ENCODE data around the gene MAN1B1. TPM values are rescaled to one million over a fixed set of nuclear protein-coding genes. Genes with fewer than 3 reads are reported as not detected.

Gene MAN1B1
- total RNA-seq, 1 experiment from 2014 or later: 57.2 TPM

- no peaks in the 10 kb centered on the region for H3K4me1 ChIP-seq (ENCODE audit: control insufficient read depth, insufficient read depth, low read length)
- POLR2A ChIA-PET: interaction anchor here (0.6 kb wide), 1 partner anchor 9 kb away, joined by 6 read pairs; no protein-coding TSS in a partner anchor
- in situ Hi-C loops (cut with HindIII; ENCODE audit: low pct_unique_long_range_greater_than_20kb, low sequenced_read_pairs) (no loop called here), intact Hi-C loops (cut with micrococcal nuclease; ENCODE audit: unreplicated experiment) (no loop called here)
- no peaks in the 10 kb centered on the region for H3K36me3 ChIP-seq (ENCODE audit: control insufficient read depth, insufficient read depth, low read length)
- no peak overlapping the region for H3K27ac ChIP-seq (ENCODE audit: low read length)
- BruUV-seq (replicated peaks): no TSS peak
- CTCF ChIA-PET: interaction anchor here (0.6 kb wide), 1 partner anchor 18 kb away, joined by 4 read pairs; no protein-coding TSS in a partner anchor
- H3K4me3 ChIP-seq (ENCODE audit: low read depth in 2 of 2, low read length in 2 of 2): no peak overlapping the region
- H3K9me3 ChIP-seq (ENCODE audit: control insufficient read depth, insufficient read depth, low read depth, low read length): no peaks in the 10 kb centered on the region
- ATAC-seq (no peak), DNase-seq (ENCODE audit: low read depth, low spot score) (no peak)
- TF ChIP-seq CTCF (IDR thresholded peaks at IDR 0.05) (no peak), POLR2AphosphoS5 (IDR thresholded peaks at IDR 0.05; ENCODE audit: low read depth, low read length) (no peak), REST (IDR thresholded peaks at IDR 0.05; ENCODE audit: insufficient read depth in 1 of 2, low read depth in 2 of 2, low read length in 1 of 2) (no peak), TCF7L2 (IDR thresholded peaks at IDR 0.05; ENCODE audit: low read depth, low read length) (no peak), SIN3A (IDR thresholded peaks at IDR 0.05; ENCODE audit: borderline replicate concordance, insufficient read depth, low read depth, low read length) (no peak)
- no peaks in the 10 kb centered on the region for H3K27me3 ChIP-seq (ENCODE audit: control insufficient read depth, insufficient read depth, low read length)
These were observed 53.6 kb downstream of the MAN1B1 start for GRCh38 chr9:137140151-137141012.

DNA sequence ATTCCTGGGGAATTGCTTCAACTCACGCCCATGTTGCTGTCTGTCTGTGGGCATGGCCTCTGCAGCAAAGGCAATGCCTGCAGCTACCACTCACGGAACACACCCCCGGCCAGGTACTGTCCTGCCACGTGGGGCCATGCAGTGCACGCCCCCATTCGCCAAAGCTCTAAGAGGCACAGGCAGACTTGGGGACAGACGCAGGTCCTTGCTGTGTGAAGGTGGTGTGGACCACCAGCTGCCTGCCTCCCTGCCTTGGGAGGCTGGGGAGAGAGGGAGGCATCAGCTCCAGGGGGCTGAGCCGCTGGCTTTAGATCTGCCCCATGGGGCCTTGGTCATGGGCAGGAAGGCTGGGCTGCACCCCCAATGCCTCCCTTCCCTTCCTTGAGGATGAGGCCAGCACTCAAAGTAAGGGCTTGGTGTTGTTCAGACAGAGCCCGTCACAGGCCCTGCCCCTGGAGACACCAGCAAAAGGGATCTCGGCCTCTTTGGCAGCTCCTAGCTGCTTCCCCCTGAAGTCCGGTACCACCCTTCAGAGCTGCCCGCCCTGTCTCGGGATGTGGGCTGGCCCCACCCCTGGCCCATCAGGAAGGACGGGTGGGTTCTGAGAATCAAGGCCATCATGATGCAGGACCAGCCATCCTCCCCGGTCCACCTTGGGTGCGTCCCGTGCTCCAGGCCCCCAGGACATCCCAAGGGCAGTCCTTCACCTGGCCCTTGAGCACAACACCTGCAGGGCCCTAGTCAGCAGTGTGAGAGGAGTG is 54.4 kb downstream of the MAN1B1 start:
- CTCF ChIA-PET: interaction anchor here (0.6 kb wide), 1 partner anchor 17 kb away, joined by 4 read pairs; no protein-coding TSS in a partner anchor
- BruUV-seq (replicated peaks): no TSS peak
- POLR2A ChIA-PET: no interaction called here
- in situ Hi-C loops (cut with HindIII; ENCODE audit: low pct_unique_long_range_greater_than_20kb, low sequenced_read_pairs) (no loop called here), intact Hi-C loops (cut with micrococcal nuclease; ENCODE audit: unreplicated experiment) (no loop called here)
- DNase-seq (ENCODE audit: low read depth, low spot score): no peak
- H3K4me3 ChIP-seq (ENCODE audit: low read depth in 2 of 2, low read length in 2 of 2): no peak overlapping the region
- no peak overlapping the region for H3K27ac ChIP-seq (ENCODE audit: low read length)
- H3K4me1 ChIP-seq (ENCODE audit: control insufficient read depth, insufficient read depth, low read length): no peaks in the 10 kb centered on the region
- no peak for ATAC-seq
- no peaks in the 10 kb centered on the region for H3K9me3 ChIP-seq (ENCODE audit: control insufficient read depth, insufficient read depth, low read depth, low read length)
- H3K36me3 ChIP-seq (ENCODE audit: control insufficient read depth, insufficient read depth, low read length): no peaks in the 10 kb centered on the region
- H3K27me3 ChIP-seq (ENCODE audit: control insufficient read depth, insufficient read depth, low read length): no peaks in the 10 kb centered on the region
- TF ChIP-seq TCF7L2 (IDR thresholded peaks at IDR 0.05; ENCODE audit: low read depth, low read length) (no peak), REST (IDR thresholded peaks at IDR 0.05; ENCODE audit: insufficient read depth in 1 of 2, low read depth in 2 of 2, low read length in 1 of 2) (no peak), CTCF (IDR thresholded peaks at IDR 0.05) (no peak), SIN3A (IDR thresholded peaks at IDR 0.05; ENCODE audit: borderline replicate concordance, insufficient read depth, low read depth, low read length) (no peak), POLR2AphosphoS5 (IDR thresholded peaks at IDR 0.05; ENCODE audit: low read depth, low read length) (no peak)
